H1 (cell line): ENCODE measurements around the gene PDE4B. TPM values are rescaled to one million over a fixed set of nuclear protein-coding genes. Genes with fewer than 3 reads are reported as not detected.

Experiments used
- CTCF ChIA-PET: fragments of 300-600 bp; sonication (Branson Sonifier 250); formaldehyde crosslinking; loops from one replicate; lab custom pipeline; 2021; ENCODE audit not compliant: partially characterized antibody; lab: Charles Lee
- POLR2A ChIA-PET: fragments of 300-600 bp; sonication (Branson Sonifier 250); formaldehyde crosslinking; loops from one replicate; lab custom pipeline; 2021; ENCODE audit warnings: inconsistent platforms; ENCODE audit not compliant: partially characterized antibody; lab: Charles Lee
- DNase-seq, 2 experiments: peaks; one replicate each; pipeline versions ENCODE4 v3.0.0 to v3.0.0-alpha.2; 2010 to 2022; ENCODE audit warnings: low spot score in 2 of 2, low read depth in 1 of 2, mixed read lengths in 1 of 2
- FAIRE-seq: peaks from 2 replicates; lab custom pipeline; 2011; peaks lifted over from hg19 to GRCh38; lab: Jason Lieb, UNC
- H2AFZ ChIP-seq: 2 replicates; pipeline ENCODE4 v1.8.1; 2012; ENCODE audit warnings: low read length, inconsistent platforms
- H2AK5ac ChIP-seq: 2 replicates; pipeline ENCODE4 v1.6.1; 2013; ENCODE audit warnings: low read depth, low read length
- H2BK120ac ChIP-seq: replicated peaks from 2 replicates; pipeline ENCODE3; 2013; ENCODE audit warnings: low read depth, low read length, inconsistent platforms
- H2BK12ac ChIP-seq: 2 replicates; pipeline ENCODE4 v1.6.1; 2013; ENCODE audit warnings: low read depth, low read length
- H2BK15ac ChIP-seq: 2 replicates; pipeline ENCODE4 v1.6.1; 2013; ENCODE audit warnings: low read length
- H2BK20ac ChIP-seq: 2 replicates; pipeline ENCODE4 v1.6.1; 2013; ENCODE audit warnings: low read length
- H2BK5ac ChIP-seq: 2 replicates; pipeline ENCODE4 v1.6.1; 2013; ENCODE audit warnings: low read depth, low read length
- H3K14ac ChIP-seq: 2 replicates; pipeline ENCODE4 v1.6.1; 2013; ENCODE audit warnings: inconsistent platforms; ENCODE audit not compliant: insufficient read length
- H3K18ac ChIP-seq: 2 replicates; pipeline ENCODE4 v1.6.1; 2013; ENCODE audit warnings: low read length; ENCODE audit errors: extremely low read depth
- H3K23ac ChIP-seq: 2 replicates; pipeline ENCODE4 v1.6.1; 2013; ENCODE audit warnings: inconsistent platforms; ENCODE audit not compliant: insufficient read length
- H3K23me2 ChIP-seq: 2 replicates; pipeline ENCODE4 v1.6.1; 2013; ENCODE audit warnings: low read depth, low read length
- H3K27ac ChIP-seq: 2 replicates; pipeline ENCODE4 v1.6.1; 2011; ENCODE audit warnings: low read depth, low read length, inconsistent platforms
- H3K27me3 ChIP-seq, 4 experiments: replicated peaks in 1 of 4; 1 replicate in 1 of 4; 2 replicates in 3 of 4; pipeline versions ENCODE4 v1.6.1 to v1.8.1; 2011 to 2013; ENCODE audit warnings: low read length in 3 of 4, mild to moderate bottlenecking in 3 of 4, inconsistent platforms in 2 of 4, mixed read lengths in 2 of 4, moderate library complexity in 1 of 4; ENCODE audit not compliant: control insufficient read depth in 3 of 4, insufficient read depth in 3 of 4; ENCODE audit errors: extremely low read depth in 1 of 4
- H3K36me3 ChIP-seq, 4 experiments: 2 replicates each; pipeline versions ENCODE4 v1.6.1 to v1.8.1; 2011 to 2013; ENCODE audit warnings: mild to moderate bottlenecking in 4 of 4, low read length in 3 of 4, moderate library complexity in 2 of 4, control low read depth in 1 of 4, inconsistent platforms in 1 of 4; ENCODE audit not compliant: insufficient read depth in 4 of 4, control insufficient read depth in 2 of 4
- H3K4ac ChIP-seq: replicated peaks from 2 replicates; pipeline ENCODE3; 2013; ENCODE audit warnings: low read length, low read depth, mixed read lengths, inconsistent platforms; ENCODE audit not compliant: insufficient read length
- H3K4me1 ChIP-seq, 4 experiments: replicated peaks in 1 of 4; 1 replicate in 1 of 4; 2 replicates in 3 of 4; pipeline versions ENCODE4 v1.6.1 to v1.8.1; 2011 to 2013; ENCODE audit warnings: low read length in 3 of 4, inconsistent platforms in 2 of 4, mixed read lengths in 1 of 4; ENCODE audit not compliant: insufficient read depth in 4 of 4, control insufficient read depth in 3 of 4
- H3K4me2 ChIP-seq, 2 experiments: 2 replicates each; pipeline versions ENCODE4 v1.6.1 to v1.8.1; 2011 to 2013; ENCODE audit warnings: low read depth in 2 of 2, low read length in 2 of 2, control low read depth in 1 of 2, inconsistent platforms in 1 of 2, mild to moderate bottlenecking in 1 of 2; ENCODE audit not compliant: insufficient read depth in 1 of 2
- H3K4me3 ChIP-seq, 4 experiments: fragments of 200-600, 300-600 bp in 1 of 4; sonication (generic), shearing (Covaris generic), sonication (Bioruptor Twin) in 1 of 4; 2 replicates each; pipeline versions ENCODE4 v1.5.1 to v1.8.1; 2011 to 2016; ENCODE audit warnings: low read length in 4 of 4, low read depth in 3 of 4, control low read depth in 2 of 4, inconsistent platforms in 2 of 4, mild to moderate bottlenecking in 2 of 4, mixed read lengths in 1 of 4, moderate library complexity in 1 of 4; ENCODE audit not compliant: insufficient read depth in 2 of 4; ENCODE audit errors: extremely low read depth in 1 of 4
- H3K56ac ChIP-seq: replicated peaks from 2 replicates; pipeline ENCODE3; 2013; ENCODE audit warnings: low read depth, mild to moderate bottlenecking, mixed read lengths, low read length, inconsistent platforms; ENCODE audit not compliant: insufficient read length
- H3K79me1 ChIP-seq: 2 replicates; pipeline ENCODE4 v1.6.1; 2013; ENCODE audit warnings: low read depth, low read length, control low read depth
- H3K79me2 ChIP-seq, 2 experiments: 2 replicates each; pipeline versions ENCODE4 v1.6.1 to v1.8.1; 2012 to 2013; ENCODE audit warnings: low read length in 2 of 2, mild to moderate bottlenecking in 2 of 2, inconsistent platforms in 1 of 2; ENCODE audit not compliant: insufficient read depth in 2 of 2, control insufficient read depth in 1 of 2
- H3K9ac ChIP-seq, 4 experiments: replicated peaks in 1 of 4; 1 replicate in 1 of 4; 2 replicates in 3 of 4; pipeline versions ENCODE4 v1.6.1 to v1.8.1; 2011 to 2013; ENCODE audit warnings: low read depth in 3 of 4, low read length in 3 of 4, control low read depth in 2 of 4, mild to moderate bottlenecking in 2 of 4, moderate library complexity in 2 of 4, inconsistent platforms in 1 of 4; ENCODE audit errors: extremely low read depth in 1 of 4
- H3K9me3 ChIP-seq, 2 experiments: 2 replicates each; pipeline versions ENCODE4 v1.6.1 to v1.8.1; 2012 to 2013; ENCODE audit warnings: mild to moderate bottlenecking in 2 of 2, moderate library complexity in 2 of 2, control low read depth in 1 of 2, inconsistent platforms in 1 of 2, low read depth in 1 of 2, low read length in 1 of 2, mixed read lengths in 1 of 2; ENCODE audit not compliant: insufficient read depth in 2 of 2
- H4K20me1 ChIP-seq, 2 experiments: replicated peaks in 1 of 2; 2 replicates each; pipeline versions ENCODE3 to v1.8.1; 2011 to 2013; ENCODE audit warnings: inconsistent platforms in 2 of 2, low read length in 2 of 2, mild to moderate bottlenecking in 1 of 2; ENCODE audit not compliant: insufficient read depth in 2 of 2, control insufficient read depth in 1 of 2
- H4K5ac ChIP-seq: 2 replicates; pipeline ENCODE4 v1.6.1; 2013; ENCODE audit warnings: low read length, low read depth, mixed read lengths, inconsistent platforms; ENCODE audit not compliant: insufficient read length
- H4K8ac ChIP-seq: 2 replicates; pipeline ENCODE4 v1.8.0; 2013; ENCODE audit warnings: mild to moderate bottlenecking, moderate library complexity, low read length, inconsistent platforms; ENCODE audit not compliant: insufficient read depth; ENCODE audit errors: extremely low read depth
- H4K91ac ChIP-seq: replicated peaks from 2 replicates; pipeline ENCODE3; 2013; ENCODE audit warnings: low read length, mixed read lengths, inconsistent platforms; ENCODE audit not compliant: insufficient read length
- CHD2 ChIP-seq: IDR thresholded peaks from 2 replicates; pipeline ENCODE4 v1.6.1; 2012; ENCODE audit warnings: low read length, improper control_type of control experiment
- GABPA ChIP-seq: IDR thresholded peaks from 2 replicates; pipeline ENCODE4 v1.6.1; 2011; ENCODE audit warnings: mild to moderate bottlenecking, low read length, moderate library complexity, borderline replicate concordance; ENCODE audit not compliant: insufficient read depth
- RAD21 ChIP-seq, 2 experiments: IDR thresholded peaks in 1 of 2; conservative IDR thresholded peaks in 1 of 2; 2 replicates each; pipeline ENCODE4 v1.6.1; 2011; ENCODE audit warnings: low read depth in 2 of 2, low read length in 2 of 2, improper control_type of control experiment in 1 of 2, inconsistent platforms in 1 of 2, mild to moderate bottlenecking in 1 of 2, moderate library complexity in 1 of 2
- SP2 ChIP-seq: IDR thresholded peaks from 2 replicates; pipeline ENCODE4 v1.6.1; 2012; ENCODE audit warnings: mild to moderate bottlenecking, low read length, inconsistent platforms
- TBP ChIP-seq: IDR thresholded peaks from 2 replicates; pipeline ENCODE4 v1.6.1; 2011; ENCODE audit warnings: low read depth, low read length, improper control_type of control experiment
- WGBS, 2 experiments: shearing (Covaris generic) in 1 of 2; methylation state at CpG; one replicate each; pipeline versions ENCODE4 v1.1.6 to v1.1.7; 2013 to 2015; ENCODE audit warnings: low lambda C conversion rate in 2 of 2, mixed read lengths in 2 of 2, inconsistent platforms in 1 of 2, low coverage in 1 of 2, missing lambda C conversion rate in 1 of 2; ENCODE audit not compliant: insufficient replicate concordance in 2 of 2, insufficient coverage in 1 of 2, insufficient read length in 1 of 2; ENCODE audit errors: extremely low coverage in 1 of 2, missing lambda C conversion rate in 1 of 2; 5-methylcytosine and 5-hydroxymethylcytosine counted together
- polyA plus RNA-seq, 7 experiments: library from polyadenylated mRNA; depleted of rRNA in 3 of 7; stranded (reverse) in 5 of 7; unstranded in 2 of 7; fragments of >200 nt in 5 of 7; fragments of 200-250 nt in 2 of 7; gene quantifications; 1 replicate in 5 of 7; 2 replicates in 1 of 7; 4 replicates in 1 of 7; pipeline versions ENCODE4 v1.2.1 to v1.2.3, GENCODE V29; 2011 to 2013; ENCODE audit warnings: missing spikeins in 2 of 7, mixed read lengths in 2 of 7
- total RNA-seq: library from RNA; stranded (reverse); fragmentation: NEBNext Ultra II Directional; extraction: Animal tissue kit (Norgen Biotek cat#: 25700); gene quantifications from 2 replicates; pipeline ENCODE4 v1.2.1, GENCODE V29; 2021

The PDE4B gene
- total and polyA plus RNA-seq, 2 of the 8 experiments (the other 6 are each of a cell fraction or from before 2014, with no cell fraction given): 5.0 to 15.1 TPM

GRCh38 chr1:65992165-65992821 is 199.6 kb downstream of the PDE4B start:
- Histone ChIP-seq H3K23ac (no peak overlapping the region), H4K8ac (no peak overlapping the region), H3K4me1 (no peaks in the 10 kb centered on the region), H3K27me3 (no peaks in the 10 kb centered on the region), H3K36me3 (no peaks in the 10 kb centered on the region), H4K91ac (no peak overlapping the region), H3K4me2 (no peak overlapping the region)
- ChIA-PET CTCF (interaction anchor here (0.6 to 1.8 kb wide), 7 partner anchors 8 to 454 kb away, joined by 3 to 8 read pairs (median 4); no protein-coding TSS in a partner anchor), POLR2A (no interaction called here)
- no peak for DNase-seq
- FAIRE-seq: no peak
- no peak for TF ChIP-seq CHD2
- TF ChIP-seq SP2: no peak
- no peak for TF ChIP-seq GABPA
- no peak for TF ChIP-seq TBP
- 0 out of 4 replicates have a peak, but pooled peaks of 1 of the 2 experiments have one; percentile 8 for TF ChIP-seq RAD21 (IDR thresholded peaks at IDR 0.05 in 1 of 2, conservative IDR thresholded peaks at IDR 0.05 in 1 of 2; ENCODE audit: low read depth in 2 of 2, low read length in 2 of 2)
- TF ChIP-seq, all 59 proteins: peak for 1
- Histone ChIP-seq H4K5ac (no peak overlapping the region), H3K79me1 (no peaks in the 10 kb centered on the region), H3K23me2 (no peaks in the 10 kb centered on the region), H3K4me3 (no peak overlapping the region), H3K9me3 (no peaks in the 10 kb centered on the region), H3K27ac (no peak overlapping the region), H4K20me1 (no peaks in the 10 kb centered on the region), H3K79me2 (no peaks in the 10 kb centered on the region), H2AK5ac (no peak overlapping the region), H3K14ac (no peak overlapping the region), H2BK120ac (no peak overlapping the region), H3K9ac (no peak overlapping the region), H2BK5ac (no peak overlapping the region), H2BK15ac (no peak overlapping the region), H3K18ac (no peak overlapping the region), H2AFZ (peak overlapping the region; percentile 11; the same call in 1 of the 2 replicates), H3K4ac (no peak overlapping the region), H2BK12ac (no peak overlapping the region), H2BK20ac (no peak overlapping the region), H3K56ac (no peak overlapping the region)
- WGBS, 2 experiments: 93% methylated on average over 6 of the region's 6 CpGs; no CpG with 5 or more reads in 1 of the 2 experiments
